Naive thymus-derived CD4-positive, alpha-beta T cell (primary cell): Measurements from ENCODE around the gene CXCR5. TPM values are rescaled to one million over a fixed set of nuclear protein-coding genes. Genes with fewer than 3 reads are reported as not detected.
A peak's percentile ranks its signal among the peaks of the same experiment; 100 is the strongest.

Experiments
- ATAC-seq: fragments of 150-1000 bp; cut with Tn5 transposase; 2 replicates; pipeline ENCODE4 v1.10.0; 2021; ENCODE audit warnings: mild to moderate bottlenecking, moderate library complexity
- CTCF ChIA-PET: fragments of 350-600 bp; sonication (Branson Sonifier 250); formaldehyde crosslinking; loops from one replicate; lab custom pipeline; 2021; ENCODE audit warnings: antibody characterized with exemption; lab: Charles Lee
- POLR2A ChIA-PET: fragments of 350-600 bp; sonication (Branson Sonifier 250); formaldehyde crosslinking; loops from one replicate; lab custom pipeline; 2021; ENCODE audit warnings: antibody characterized with exemption, inconsistent platforms; lab: Charles Lee
- DNase-seq, 9 donors: peaks; one replicate each; pipeline versions ENCODE4 v3.0.0 to v3.0.0-alpha.2; 2020 to 2022; ENCODE audit warnings: mixed read lengths in 1 of 9
- H3K27ac ChIP-seq: one replicate; pipeline ENCODE4 v1.7.0; 2013; ENCODE audit warnings: mild to moderate bottlenecking, low read depth, low read length, moderate library complexity
- H3K27me3 ChIP-seq, 2 donors: one replicate each; pipeline ENCODE4 v1.7.0; 2013; ENCODE audit warnings: low read length in 2 of 2, mild to moderate bottlenecking in 2 of 2, moderate library complexity in 2 of 2; ENCODE audit not compliant: control insufficient read depth in 2 of 2, insufficient read depth in 2 of 2
- H3K36me3 ChIP-seq, 3 experiments: 1 replicate in 2 of 3; 2 replicates in 1 of 3; pipeline ENCODE4 v1.7.0; 2013; ENCODE audit warnings: low read length in 3 of 3, mild to moderate bottlenecking in 3 of 3, moderate library complexity in 1 of 3; ENCODE audit not compliant: insufficient read depth in 3 of 3, control insufficient read depth in 2 of 3
- H3K4me1 ChIP-seq, 2 donors: one replicate each; pipeline ENCODE4 v1.7.0; 2013; ENCODE audit warnings: low read length in 2 of 2, mild to moderate bottlenecking in 2 of 2, moderate library complexity in 1 of 2; ENCODE audit not compliant: control insufficient read depth in 2 of 2, insufficient read depth in 2 of 2
- H3K4me3 ChIP-seq: 2 replicates; pipeline ENCODE4 v1.7.0; 2013; ENCODE audit warnings: mild to moderate bottlenecking, low read length
- H3K9me3 ChIP-seq, 3 experiments: 1 replicate in 2 of 3; 2 replicates in 1 of 3; pipeline ENCODE4 v1.7.0; 2013; ENCODE audit warnings: low read length in 3 of 3; ENCODE audit not compliant: control insufficient read depth in 2 of 3
- H3K27ac Mint-ChIP-seq, 9 donors: one replicate each; pipeline ENCODE4 v1.8.0; 2020 to 2022; ENCODE audit warnings: mixed read lengths in 9 of 9, mild to moderate bottlenecking in 8 of 9, moderate library complexity in 5 of 9, inconsistent platforms in 2 of 9
- H3K27me3 Mint-ChIP-seq, 5 donors: one replicate each; pipeline ENCODE4 v1.8.0; 2021 to 2022; ENCODE audit warnings: mixed read lengths in 5 of 5, mild to moderate bottlenecking in 1 of 5
- H3K36me3 Mint-ChIP-seq, 5 donors: one replicate each; pipeline ENCODE4 v1.8.0; 2020 to 2022; ENCODE audit warnings: mixed read lengths in 5 of 5, mild to moderate bottlenecking in 3 of 5, inconsistent platforms in 1 of 5
- H3K4me1 Mint-ChIP-seq, 7 donors: one replicate each; pipeline ENCODE4 v1.8.0; 2020 to 2022; ENCODE audit warnings: mixed read lengths in 7 of 7, mild to moderate bottlenecking in 3 of 7, inconsistent platforms in 1 of 7
- H3K4me3 Mint-ChIP-seq, 10 donors: one replicate each; pipeline ENCODE4 v1.8.0; 2020 to 2022; ENCODE audit warnings: mild to moderate bottlenecking in 10 of 10, mixed read lengths in 10 of 10, moderate library complexity in 6 of 10, inconsistent platforms in 2 of 10
- H3K9me3 Mint-ChIP-seq, 11 donors: one replicate each; pipeline ENCODE4 v1.8.0; 2020 to 2022; ENCODE audit warnings: mixed read lengths in 11 of 11, mild to moderate bottlenecking in 4 of 11, inconsistent platforms in 1 of 11, moderate library complexity in 1 of 11
- intact Hi-C, 2 donors: fragments of 100-400 bp; cut with micrococcal nuclease; formaldehyde crosslinking; loops; one replicate each; pipeline ENCODE4 v1.15.1; 2023
- polyA plus RNA-seq, 2 donors: library from polyadenylated mRNA; unstranded; fragments of 300-500 nt; fragmentation: Illumina TruSeq; gene quantifications; one replicate each; pipeline ENCODE4 v1.2.3, GENCODE V29; 2021
- total RNA-seq, 6 experiments: library from RNA in 5 of 6; stranded (reverse) in 5 of 6; gene quantifications; 1 replicate in 5 of 6; 2 replicates in 1 of 6; pipeline ENCODE4 v1.2.3 and lab custom pipeline; 2021 to 2026

CXCR5 gene
- total and polyA plus RNA-seq, 7 experiments from 2014 or later = 0.41 to 2.9 (median 2.1) TPM

- DNase-seq (no peak), ATAC-seq (no peak)
- peaks cover 0 to 10% (median 0%) of the 10 kb centered on the region in 3 experiments for H3K36me3 ChIP-seq
- H3K27me3 ChIP-seq = no peaks in the 10 kb centered on the region
- POLR2A ChIA-PET = interaction anchor here (1.0 to 2.9 kb wide), 9 partner anchors 13 to 188 kb away, joined by 3 to 15 read pairs (median 4); partner anchors contain the start of gene CENATAC
- no peaks in the 10 kb centered on the region for H3K27me3 Mint-ChIP-seq
- peaks cover 0 to 3% (median 0%) of the 10 kb centered on the region in 11 donors for H3K9me3 Mint-ChIP-seq
- peak overlapping the region; percentile 38 for H3K4me3 ChIP-seq
- H3K4me3 Mint-ChIP-seq = peak overlapping the region; percentile 63 to 86 (median 79)
- intact Hi-C loops = loop anchor here (1.0 to 5.0 kb wide), 7 partner anchors 15 to 203 kb away; partner anchors contain the start of gene DDX6 (in 2 of the 2)
- H3K27ac ChIP-seq = peak overlapping the region; percentile 94
- H3K27ac Mint-ChIP-seq = peak overlapping the region; percentile 85 to 99 (median 97)
- peaks cover 75 to 100% (median 90%) of the 10 kb centered on the region in 7 donors for H3K4me1 Mint-ChIP-seq
- H3K4me1 ChIP-seq = peaks cover 77 to 84% of the 10 kb centered on the region in 2 donors
- peaks cover 0 to 26% (median 6%) of the 10 kb centered on the region in 5 donors for H3K36me3 Mint-ChIP-seq
- CTCF ChIA-PET = interaction anchor here (0.6 to 5.9 kb wide), 5 partner anchors 16 to 187 kb away, joined by 3 to 68 read pairs (median 7); partner anchors contain the start of gene DDX6
- no peaks in the 10 kb centered on the region for H3K9me3 ChIP-seq
Observed at GRCh38 chr11:118892964-118893363, 9.3 kb downstream of the CXCR5 start.

GRCh38 chr11:118893662-118894061, 10.0 kb downstream of the CXCR5 start:
- Histone ChIP-seq H3K4me3 (no peak overlapping the region), H3K4me1 (peaks cover 74 to 80% of the 10 kb centered on the region in 2 donors), H3K9me3 (no peaks in the 10 kb centered on the region), H3K27ac (peak overlapping the region; percentile 94), H3K36me3 (peaks cover 0 to 15% (median 0%) of the 10 kb centered on the region in 3 experiments), H3K27me3 (no peaks in the 10 kb centered on the region)
- CTCF ChIA-PET = interaction anchor here (1.8 to 5.9 kb wide), 3 partner anchors 16 to 103 kb away, joined by 7 to 68 read pairs (median 17); partner anchors contain the start of gene DDX6
- Mint-ChIP-seq H3K4me3 (peak overlapping the region in 9 of 10 donors; percentile 25 to 86 (median 80)), H3K27me3 (no peaks in the 10 kb centered on the region), H3K36me3 (peaks cover 0 to 28% (median 6%) of the 10 kb centered on the region in 5 donors), H3K9me3 (peaks cover 0 to 3% (median 0%) of the 10 kb centered on the region in 11 donors), H3K4me1 (peaks cover 72 to 93% (median 85%) of the 10 kb centered on the region in 7 donors), H3K27ac (peak overlapping the region; percentile 85 to 99 (median 97))
- peak in 1 of 9 donors; percentile 8 for DNase-seq
- ATAC-seq = no peak
- intact Hi-C loops = loop anchor here in 1 of 2 donors (5.0 kb wide), 1 partner anchor 36 kb away; no protein-coding TSS in a partner anchor
- POLR2A ChIA-PET = interaction anchor here (1.0 to 2.9 kb wide), 7 partner anchors 9 to 104 kb away, joined by 3 to 15 read pairs (median 4); partner anchors contain the start of gene CENATAC

- H3K4me1 Mint-ChIP-seq = peaks cover 69 to 87% (median 82%) of the 10 kb centered on the region in 7 donors
Observed at GRCh38 chr11:118894192-118894591, 10.5 kb downstream of the CXCR5 start.

GRCh38 chr11:118895093-118896039, 11.7 kb downstream of the CXCR5 start:
- POLR2A ChIA-PET = interaction anchor here (0.7 to 3.1 kb wide), 19 partner anchors 7 to 206 kb away, joined by 3 to 30 read pairs (median 4); no protein-coding TSS in a partner anchor
- peak overlapping the region; percentile 94 for H3K27ac ChIP-seq
- peak overlapping the region; percentile 22 for H3K4me3 ChIP-seq
- peaks cover 0 to 3% (median 0%) of the 10 kb centered on the region in 11 donors for H3K9me3 Mint-ChIP-seq
- peak; percentile 86 for ATAC-seq
- peak overlapping the region; percentile 94 to 99 (median 97) for H3K27ac Mint-ChIP-seq
- intact Hi-C loops = no loop called here
- no peaks in the 10 kb centered on the region for H3K27me3 Mint-ChIP-seq
- DNase-seq = peak; percentile 54 to 87 (median 81)
- H3K4me1 Mint-ChIP-seq = peaks cover 59 to 78% (median 71%) of the 10 kb centered on the region in 7 donors
- H3K27me3 ChIP-seq = no peaks in the 10 kb centered on the region
- peaks cover 0 to 32% (median 6%) of the 10 kb centered on the region in 3 experiments for H3K36me3 ChIP-seq
- peaks cover 0 to 27% (median 6%) of the 10 kb centered on the region in 5 donors for H3K36me3 Mint-ChIP-seq
- H3K4me1 ChIP-seq = peaks cover 64 to 67% of the 10 kb centered on the region in 2 donors
- CTCF ChIA-PET = interaction anchor here (0.6 to 5.9 kb wide), 20 partner anchors 11 to 207 kb away, joined by 3 to 68 read pairs (median 5); partner anchors contain the start of genes BCL9L and DDX6
- H3K9me3 ChIP-seq = no peaks in the 10 kb centered on the region
- H3K4me3 Mint-ChIP-seq = peak overlapping the region; percentile 76 to 86 (median 81)

More at GRCh38 chr11:118894192-118894591, 10.5 kb downstream of the CXCR5 start:
- no peak overlapping the region for H3K4me3 ChIP-seq
- peaks cover 0 to 3% (median 0%) of the 10 kb centered on the region in 11 donors for H3K9me3 Mint-ChIP-seq
- H3K27ac ChIP-seq = peak overlapping the region; percentile 94
- POLR2A ChIA-PET = interaction anchor here (0.7 to 3.1 kb wide), 7 partner anchors 8 to 205 kb away, joined by 3 to 30 read pairs (median 3); no protein-coding TSS in a partner anchor
- intact Hi-C loops = loop anchor here in 1 of 2 donors (5.0 kb wide), 1 partner anchor 37 kb away; no protein-coding TSS in a partner anchor
- H3K4me1 ChIP-seq = peaks cover 74% of the 10 kb centered on the region in 2 donors
- H3K4me3 Mint-ChIP-seq = peak overlapping the region in 9 of 10 donors; percentile 0 to 86 (median 78)
- no peaks in the 10 kb centered on the region for H3K9me3 ChIP-seq
- no peaks in the 10 kb centered on the region for H3K27me3 Mint-ChIP-seq
- H3K27ac Mint-ChIP-seq = peak overlapping the region; percentile 85 to 99 (median 97)
- H3K36me3 ChIP-seq = peaks cover 0 to 20% (median 0%) of the 10 kb centered on the region in 3 experiments
- peak in 1 of 9 donors; percentile 7 for DNase-seq
- CTCF ChIA-PET = interaction anchor here (0.8 to 5.9 kb wide), 11 partner anchors 12 to 206 kb away, joined by 3 to 68 read pairs (median 6); partner anchors contain the start of genes BCL9L and DDX6
- H3K27me3 ChIP-seq = no peaks in the 10 kb centered on the region
- ATAC-seq = no peak
- peaks cover 0 to 29% (median 6%) of the 10 kb centered on the region in 5 donors for H3K36me3 Mint-ChIP-seq

GRCh38 chr11:118896472-118896913, 12.8 kb downstream of the CXCR5 start:
- H3K9me3 ChIP-seq = no peaks in the 10 kb centered on the region
- no peaks in the 10 kb centered on the region for H3K27me3 Mint-ChIP-seq
- H3K9me3 Mint-ChIP-seq = peaks cover 0 to 3% (median 0%) of the 10 kb centered on the region in 11 donors
- DNase-seq = peak in 1 of 9 donors; percentile 8
- no peak for ATAC-seq
- H3K4me1 ChIP-seq = peaks cover 53 to 56% of the 10 kb centered on the region in 2 donors
- intact Hi-C loops = no loop called here
- H3K27ac ChIP-seq = peak overlapping the region; percentile 94
- POLR2A ChIA-PET = interaction anchor here (0.5 to 3.1 kb wide), 8 partner anchors 10 to 207 kb away, joined by 4 to 30 read pairs (median 6); no protein-coding TSS in a partner anchor
- peak overlapping the region in 7 of 10 donors; percentile 13 to 84 (median 39) for H3K4me3 Mint-ChIP-seq
- no peak overlapping the region for H3K4me3 ChIP-seq
- H3K36me3 ChIP-seq = peaks cover 0 to 43% (median 15%) of the 10 kb centered on the region in 3 experiments
- peaks cover 57 to 71% (median 63%) of the 10 kb centered on the region in 7 donors for H3K4me1 Mint-ChIP-seq
- CTCF ChIA-PET = interaction anchor here (0.6 to 5.9 kb wide), 8 partner anchors 19 to 112 kb away, joined by 3 to 68 read pairs (median 10); partner anchors contain the start of genes BCL9L and DDX6
- peaks cover 0 to 28% (median 6%) of the 10 kb centered on the region in 5 donors for H3K36me3 Mint-ChIP-seq
- H3K27me3 ChIP-seq = no peaks in the 10 kb centered on the region
- peak overlapping the region; percentile 70 to 99 (median 97) for H3K27ac Mint-ChIP-seq
